GM18502 (cell line): Measurements from ENCODE around the gene RIC3.

Experiments
- ATAC-seq: cut with Tn5 transposase; IDR thresholded peaks from one replicate; pipeline ENCODE4 v1.9.1; 2021; ENCODE audit warnings: mild to moderate bottlenecking; ENCODE audit not compliant: unreplicated experiment, poor library complexity

RIC3 gene

DNA sequence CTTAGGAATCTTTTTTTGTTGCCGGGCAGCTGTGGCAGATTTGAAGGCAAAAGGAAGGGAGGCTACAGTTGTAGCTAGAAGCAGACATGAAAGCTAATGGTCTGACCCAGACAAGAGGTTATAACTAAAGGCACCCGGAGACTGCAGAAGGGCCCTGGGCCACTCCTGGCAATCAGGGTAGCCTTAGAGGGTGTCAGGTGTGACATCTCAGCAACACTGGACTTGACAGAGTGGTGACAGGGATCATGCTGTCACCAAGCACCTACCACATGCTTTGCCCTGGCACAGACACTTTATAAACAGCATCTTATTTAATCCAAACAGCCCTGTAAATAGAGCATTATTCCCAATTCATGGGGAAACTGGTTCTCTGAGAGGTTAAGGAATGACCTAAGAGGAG is 62.1 kb downstream of the RIC3 start:
- no peak for ATAC-seq

DNA sequence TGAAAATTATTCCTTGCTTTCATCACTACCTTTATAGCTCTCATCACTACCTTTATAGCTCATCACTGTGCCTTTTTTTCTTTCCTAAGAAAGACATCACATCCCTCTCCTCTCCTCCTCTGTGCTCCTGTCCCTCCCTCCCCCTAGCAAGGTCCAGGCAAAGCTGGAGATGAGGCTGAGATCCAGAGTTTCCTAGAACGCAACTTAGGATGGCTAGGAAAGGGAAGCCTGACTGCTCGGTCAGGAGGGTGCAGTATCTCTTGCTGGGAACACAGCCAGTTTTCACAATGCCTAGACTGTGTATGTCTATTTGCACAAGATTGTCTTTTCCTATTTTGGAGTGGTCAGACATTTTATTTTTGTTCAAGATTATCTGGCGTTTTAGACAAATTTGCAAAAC is 63.2 kb downstream of the RIC3 start:
- ATAC-seq, result no peak

DNA sequence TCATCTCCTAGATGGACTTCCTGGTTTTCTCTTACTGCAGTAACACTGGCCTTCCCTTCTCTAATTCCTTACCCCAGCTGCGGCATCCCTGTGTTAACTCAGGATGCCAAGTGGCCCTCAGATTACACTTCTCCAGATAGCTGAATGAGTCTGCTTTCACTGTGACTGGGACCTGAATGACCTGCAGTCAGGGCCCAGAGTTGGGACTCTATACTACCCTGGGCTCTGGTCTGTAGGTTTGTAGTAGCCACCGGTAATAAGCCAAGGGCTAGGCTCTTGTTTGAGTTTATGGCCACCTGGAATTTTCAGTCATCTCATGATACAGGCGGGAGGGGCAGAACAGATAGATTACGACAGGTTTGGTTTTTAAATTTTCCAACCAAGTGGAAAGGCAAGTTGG is 63.7 kb downstream of the RIC3 start:
- no peak for ATAC-seq

DNA sequence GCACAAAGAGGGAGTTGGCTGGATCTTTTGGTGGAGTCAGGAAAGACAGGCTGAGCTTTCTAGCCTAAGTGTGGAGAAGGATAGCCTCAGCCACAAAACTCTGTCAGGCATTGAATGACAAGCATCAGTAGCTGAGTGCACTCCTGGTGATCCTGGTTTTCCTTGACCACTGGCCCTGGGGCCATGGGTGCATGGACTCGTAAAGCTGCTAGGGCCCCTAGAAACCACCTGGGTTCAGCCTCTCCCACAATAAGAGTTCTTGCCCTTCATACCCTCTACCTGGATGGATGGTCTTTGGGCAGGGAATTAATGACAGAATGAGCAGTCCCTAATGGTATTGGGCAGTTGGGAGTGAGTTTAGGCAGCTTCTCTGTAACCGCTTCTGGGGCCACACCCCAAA is 64.9 kb downstream of the RIC3 start:
- ATAC-seq, result no peak

DNA sequence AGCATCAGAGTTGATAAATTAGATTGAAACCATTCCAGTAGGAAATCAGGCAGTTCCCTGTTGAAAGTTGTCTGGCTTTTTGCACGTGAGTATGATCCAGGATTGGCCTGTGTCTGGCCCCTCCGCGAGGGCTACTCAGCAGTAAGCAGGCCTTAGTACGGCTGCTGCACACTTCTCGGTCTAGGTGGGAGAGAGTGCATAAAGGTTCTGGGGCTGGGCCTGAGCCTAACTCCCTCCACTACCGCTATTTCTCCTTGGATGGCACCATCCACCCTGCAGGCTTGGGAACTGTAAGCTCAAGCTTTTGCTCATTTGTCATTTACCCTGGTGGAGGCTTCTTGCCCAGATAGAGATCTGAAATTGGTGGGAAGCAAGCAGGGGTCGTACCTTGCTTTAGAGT is 65.9 kb downstream of the RIC3 start:
- ATAC-seq, result no peak

DNA sequence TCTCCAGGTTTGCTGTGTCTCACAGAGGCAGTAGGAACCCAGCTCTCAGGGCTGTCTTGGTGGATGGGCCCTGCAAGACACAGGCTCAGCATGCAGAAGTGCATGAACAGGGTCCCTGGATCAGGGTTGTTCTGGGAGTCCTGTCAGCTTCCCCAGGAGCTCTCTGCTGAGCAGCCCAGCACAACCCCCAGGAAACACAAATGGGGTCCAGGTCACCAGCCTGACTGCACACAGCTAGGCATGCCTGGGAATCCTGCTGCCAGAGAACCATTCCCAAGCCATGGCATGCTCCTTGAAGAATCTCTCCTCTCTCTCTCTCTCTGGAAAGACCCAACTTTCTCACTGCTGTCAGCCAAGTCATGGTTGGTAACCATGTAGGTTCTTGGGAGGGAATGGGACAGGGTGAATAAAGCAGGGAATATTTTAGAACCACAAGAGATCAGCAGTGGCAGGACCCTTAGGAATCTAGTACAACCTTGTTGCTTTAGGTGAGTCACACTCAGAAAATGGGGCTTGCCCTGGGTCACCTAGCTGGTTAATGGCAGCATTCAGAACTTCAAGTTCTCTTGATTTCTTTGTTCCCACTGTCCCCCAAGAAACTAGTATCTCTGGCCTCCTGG is 66.4 kb downstream of the RIC3 start:
- ATAC-seq, result no peak

DNA sequence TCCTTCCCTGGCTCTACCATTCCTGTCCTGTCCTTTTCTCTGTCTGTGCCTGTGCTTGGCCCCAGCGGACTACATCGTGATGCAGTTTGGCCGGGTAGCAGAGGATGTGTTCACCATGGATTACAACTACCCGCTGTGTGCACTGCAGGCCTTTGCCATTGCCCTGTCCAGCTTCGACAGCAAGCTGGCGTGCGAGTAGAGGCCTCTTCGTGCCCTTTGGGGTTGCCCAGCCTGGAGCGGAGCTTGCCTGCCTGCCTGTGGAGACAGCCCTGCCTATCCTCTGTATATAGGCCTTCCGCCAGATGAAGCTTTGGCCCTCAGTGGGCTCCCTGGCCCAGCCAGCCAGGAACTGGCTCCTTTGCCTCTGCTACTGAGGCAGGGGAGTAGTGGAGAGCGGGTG is 67.4 kb downstream of the RIC3 start:
- ATAC-seq, result no peak

DNA sequence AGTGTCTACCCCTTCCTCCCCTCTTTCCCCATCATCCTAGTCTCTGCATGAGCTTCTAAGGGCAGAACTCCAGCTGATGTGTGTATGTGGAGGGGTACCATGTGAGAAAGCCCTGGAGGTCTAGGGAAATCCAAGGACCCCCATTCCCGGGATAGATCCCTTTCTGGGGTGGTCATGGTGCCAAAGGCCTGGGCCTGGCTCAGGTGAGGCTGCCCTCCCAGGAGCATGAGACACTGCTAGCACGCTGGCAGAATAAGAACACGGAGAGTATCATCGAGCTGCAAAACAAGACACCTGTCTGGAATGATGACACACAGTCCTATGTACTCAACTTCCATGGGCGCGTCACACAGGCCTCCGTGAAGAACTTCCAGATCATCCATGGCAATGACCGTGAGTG is 68.2 kb downstream of the RIC3 start:
- no peak for ATAC-seq

DNA sequence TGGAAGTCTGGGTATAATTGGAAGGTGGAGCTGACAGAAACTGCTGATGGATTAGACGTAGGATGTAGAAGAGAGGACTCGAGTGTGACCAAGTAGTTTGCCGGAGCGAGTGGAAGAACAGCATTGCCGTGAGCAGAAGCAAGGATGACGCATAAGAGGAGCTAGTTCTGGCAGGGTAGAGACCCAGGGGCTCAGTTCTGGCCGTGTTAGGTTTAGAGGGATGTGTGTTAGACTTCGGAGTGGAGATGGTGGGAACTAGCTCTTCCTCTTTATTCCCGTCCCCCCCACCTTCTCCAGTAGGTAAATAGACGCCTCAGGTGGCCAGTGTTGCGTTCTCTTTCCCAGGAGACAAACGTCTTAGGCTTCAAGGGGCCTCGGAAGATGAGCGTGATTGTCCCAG is 68.7 kb downstream of the RIC3 start:
- ATAC-seq, result no peak

DNA sequence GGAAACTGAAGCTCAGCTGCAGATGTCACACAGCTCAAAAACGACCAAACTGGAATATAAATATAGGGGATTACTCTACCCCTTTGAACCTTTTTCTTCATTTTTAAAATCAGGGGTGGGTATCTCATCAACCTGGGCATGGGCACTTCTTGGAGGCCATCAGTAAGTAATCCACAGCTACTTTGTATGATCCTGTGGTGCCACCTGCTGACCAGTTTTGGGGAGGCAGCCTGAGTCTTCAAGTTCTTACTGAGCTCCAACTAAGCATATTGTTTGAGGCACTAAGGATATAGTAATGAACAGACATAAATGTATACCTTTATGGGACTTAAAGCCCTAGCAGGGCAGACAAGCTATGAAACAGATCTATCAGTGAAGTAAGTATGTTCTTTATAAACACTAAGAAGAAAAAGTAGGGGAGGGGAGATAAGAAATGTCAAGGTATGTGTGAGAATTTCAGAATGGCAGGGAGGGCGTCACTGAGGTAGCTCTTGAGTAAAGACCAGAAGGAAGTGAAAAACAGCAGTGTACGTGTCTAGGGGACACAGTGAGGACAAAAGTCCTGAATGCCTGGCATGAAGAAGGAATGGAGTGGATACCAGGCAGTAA is 69.4 kb downstream of the RIC3 start:
- no peak for ATAC-seq

DNA sequence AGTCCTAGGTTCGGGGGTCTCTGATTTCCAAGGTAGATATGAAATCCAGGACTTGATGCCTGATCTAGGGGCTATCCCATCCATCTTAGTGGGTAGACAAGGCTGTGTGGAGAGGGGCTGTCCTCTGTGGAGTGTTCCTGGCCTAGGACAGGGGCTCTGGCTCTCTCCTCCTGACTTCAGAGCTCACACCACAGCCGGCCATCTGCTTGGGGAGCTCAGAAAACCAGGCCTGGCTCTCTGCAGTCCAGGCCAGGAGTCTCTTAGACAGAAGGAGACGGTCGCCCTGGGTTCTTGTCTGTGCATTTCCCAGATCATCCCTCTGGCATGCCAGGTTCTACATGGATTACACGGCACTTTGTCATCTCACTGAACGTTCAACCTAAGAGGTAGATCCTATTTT is 69.9 kb downstream of the RIC3 start:
- ATAC-seq, result no peak

DNA sequence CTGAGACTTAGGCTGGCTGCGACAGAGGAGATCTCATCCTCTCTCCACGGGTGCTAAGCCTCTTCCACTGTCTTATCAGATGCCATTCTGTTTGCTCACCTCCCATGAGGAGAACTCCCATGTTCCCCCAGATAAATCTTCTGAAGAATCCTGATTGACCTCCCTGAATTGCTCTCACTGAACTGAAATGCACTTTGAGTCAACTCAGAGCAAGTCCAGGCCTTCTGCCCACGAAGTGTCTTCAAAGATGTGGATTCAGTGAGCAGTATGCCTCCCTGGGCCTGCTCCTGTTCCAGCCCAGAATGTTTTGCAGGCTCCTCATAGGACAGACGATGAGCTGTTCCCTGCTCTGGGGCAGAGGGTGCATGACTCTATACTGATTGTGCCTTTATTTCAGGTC is 70.5 kb downstream of the RIC3 start:
- no peak for ATAC-seq

DNA sequence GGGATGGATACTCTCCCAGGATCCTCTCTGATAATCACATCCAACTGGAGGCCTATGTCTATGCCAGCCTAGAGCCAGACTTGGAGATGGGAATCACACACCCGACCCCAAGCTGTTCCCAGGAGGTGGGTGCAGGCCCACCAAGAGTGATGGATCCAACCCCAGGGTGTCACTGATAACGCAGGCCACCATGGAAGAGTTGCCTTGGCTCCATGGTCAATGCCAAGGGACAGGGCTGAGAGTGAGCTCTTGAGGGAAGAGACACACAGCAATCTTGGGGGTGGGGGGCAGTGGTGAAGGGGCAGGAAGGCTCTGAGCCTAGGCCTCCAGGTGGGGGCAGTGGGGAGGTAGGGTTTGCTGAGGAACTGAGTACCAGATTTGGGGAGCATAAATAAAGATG is 70.9 kb downstream of the RIC3 start:
- ATAC-seq, result no peak

DNA sequence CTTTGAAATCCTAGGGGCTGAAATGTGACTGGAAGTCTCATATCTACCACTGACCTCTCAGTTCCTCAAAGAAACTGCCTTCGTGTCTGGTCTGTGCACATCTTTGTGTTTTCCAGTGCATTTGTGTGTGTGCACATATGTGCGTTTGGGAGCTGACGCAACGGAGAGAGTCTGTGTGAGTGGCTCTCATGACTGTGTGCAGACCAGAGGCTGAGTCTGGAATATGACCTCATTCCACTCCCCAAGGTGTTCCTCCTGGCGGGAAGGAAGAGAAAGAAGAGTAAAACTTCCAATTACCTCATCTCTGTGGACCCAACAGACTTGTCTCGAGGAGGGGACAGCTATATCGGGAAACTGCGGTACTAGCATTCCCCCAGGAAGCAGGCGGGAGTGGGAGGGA is 71.4 kb downstream of the RIC3 start:
- no peak for ATAC-seq

DNA sequence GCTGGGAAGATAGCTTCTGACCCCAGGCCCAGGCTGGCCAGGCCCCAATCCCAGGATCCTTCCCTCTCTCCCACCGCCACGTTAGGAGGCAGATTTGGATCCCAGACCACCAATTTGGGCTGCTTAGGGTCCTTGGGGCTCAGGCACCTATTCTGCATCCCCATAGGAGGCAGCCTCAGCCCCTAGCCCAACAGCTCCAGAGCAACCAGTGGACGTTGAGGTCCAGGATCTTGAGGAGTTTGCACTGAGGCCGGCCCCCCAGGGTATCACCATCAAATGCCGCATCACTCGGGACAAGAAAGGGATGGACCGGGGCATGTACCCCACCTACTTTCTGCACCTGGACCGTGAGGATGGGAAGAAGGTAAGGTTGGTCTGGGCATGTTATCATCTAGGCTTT is 71.8 kb downstream of the RIC3 start:
- ATAC-seq, result no peak

DNA sequence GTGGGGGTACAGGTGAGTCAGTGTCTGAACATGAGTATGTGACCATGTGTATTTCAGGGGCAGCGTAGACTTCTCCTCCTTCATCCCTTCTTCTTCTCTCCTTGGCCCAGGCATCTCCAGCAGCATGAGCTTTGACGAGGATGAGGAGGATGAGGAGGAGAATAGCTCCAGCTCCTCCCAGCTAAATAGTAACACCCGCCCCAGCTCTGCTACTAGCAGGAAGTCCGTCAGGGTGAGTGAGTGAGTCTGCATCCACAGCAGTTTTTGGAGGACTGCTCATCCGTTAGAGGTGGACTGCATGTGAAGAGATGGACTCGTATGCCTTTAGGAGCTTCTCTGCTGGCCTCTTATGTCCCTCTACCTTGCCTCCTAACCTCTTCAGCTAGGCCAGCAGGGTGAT is 72.2 kb downstream of the RIC3 start:
- no peak for ATAC-seq

DNA sequence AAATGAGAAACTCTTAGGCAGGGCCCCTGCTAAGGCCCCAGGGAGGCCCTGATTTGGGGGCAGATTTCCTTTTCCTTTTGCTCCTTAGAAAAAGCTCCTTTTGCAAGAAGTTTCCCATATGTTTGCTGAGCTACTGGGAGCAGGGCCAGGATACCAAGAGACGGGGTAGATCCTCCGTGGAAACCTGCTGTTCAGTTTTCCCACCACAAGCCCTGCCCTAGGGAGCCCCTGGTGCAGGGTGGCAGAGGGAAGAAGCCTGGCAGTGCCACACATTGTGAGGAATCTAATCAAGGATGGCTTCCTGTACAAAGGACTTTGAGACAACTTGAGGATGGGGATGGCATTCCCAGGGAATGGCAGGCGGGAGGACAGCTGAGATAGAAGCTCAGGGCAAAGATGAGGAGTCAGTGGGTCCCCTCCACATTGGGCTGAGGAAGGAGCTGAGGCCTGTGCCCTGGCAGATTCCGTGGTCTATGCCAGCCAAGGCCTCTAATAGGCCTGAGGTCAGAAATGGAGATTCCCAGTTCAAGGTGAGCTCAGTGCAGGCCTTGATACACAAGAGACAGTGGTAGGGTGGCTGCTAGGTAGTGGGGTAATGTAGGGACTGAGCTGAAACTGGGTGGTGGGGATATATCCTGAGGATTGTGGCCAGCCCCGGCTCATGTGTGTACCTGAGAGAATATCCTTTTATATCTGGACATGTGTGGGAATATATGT is 72.9 kb downstream of the RIC3 start:
- no peak for ATAC-seq

DNA sequence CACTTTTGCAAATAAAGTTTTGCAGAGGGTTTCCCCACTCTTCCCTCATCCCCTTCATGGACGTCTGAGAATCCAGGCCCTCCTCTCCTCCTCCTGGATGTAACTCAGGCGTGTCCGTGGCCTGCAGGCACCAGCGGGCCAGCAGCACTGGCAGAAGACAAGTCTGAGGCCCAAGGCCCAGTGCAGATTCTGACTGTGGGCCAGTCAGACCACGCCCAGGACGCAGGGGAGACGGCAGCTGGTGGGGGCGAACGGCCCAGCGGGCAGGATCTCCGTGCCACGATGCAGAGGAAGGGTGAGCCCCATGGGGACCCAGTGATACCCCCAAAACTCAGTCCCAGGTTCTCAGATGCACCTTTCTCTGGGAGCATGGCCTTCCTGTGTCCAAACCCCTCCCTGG is 73.5 kb downstream of the RIC3 start:
- no peak for ATAC-seq

DNA sequence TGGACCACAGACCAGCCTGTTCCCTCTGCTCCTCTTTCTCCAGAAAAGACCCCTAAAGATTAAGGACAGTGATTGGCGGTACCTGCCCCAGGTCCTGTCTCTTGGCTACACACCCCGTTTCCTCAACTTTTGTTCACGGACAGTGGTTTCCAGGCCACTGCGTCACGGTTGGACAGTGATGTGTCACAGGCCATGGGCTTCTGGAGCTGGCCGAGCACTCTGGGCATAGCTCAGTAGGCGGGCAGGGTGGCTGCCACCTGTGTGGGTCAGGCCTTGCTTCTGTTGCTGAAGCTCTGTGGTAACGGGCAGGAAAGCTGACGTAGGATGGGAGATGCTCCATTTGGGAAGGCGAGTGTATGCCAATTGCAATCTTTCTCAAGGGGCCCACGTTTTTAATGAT is 74.2 kb downstream of the RIC3 start:
- ATAC-seq, result no peak

DNA sequence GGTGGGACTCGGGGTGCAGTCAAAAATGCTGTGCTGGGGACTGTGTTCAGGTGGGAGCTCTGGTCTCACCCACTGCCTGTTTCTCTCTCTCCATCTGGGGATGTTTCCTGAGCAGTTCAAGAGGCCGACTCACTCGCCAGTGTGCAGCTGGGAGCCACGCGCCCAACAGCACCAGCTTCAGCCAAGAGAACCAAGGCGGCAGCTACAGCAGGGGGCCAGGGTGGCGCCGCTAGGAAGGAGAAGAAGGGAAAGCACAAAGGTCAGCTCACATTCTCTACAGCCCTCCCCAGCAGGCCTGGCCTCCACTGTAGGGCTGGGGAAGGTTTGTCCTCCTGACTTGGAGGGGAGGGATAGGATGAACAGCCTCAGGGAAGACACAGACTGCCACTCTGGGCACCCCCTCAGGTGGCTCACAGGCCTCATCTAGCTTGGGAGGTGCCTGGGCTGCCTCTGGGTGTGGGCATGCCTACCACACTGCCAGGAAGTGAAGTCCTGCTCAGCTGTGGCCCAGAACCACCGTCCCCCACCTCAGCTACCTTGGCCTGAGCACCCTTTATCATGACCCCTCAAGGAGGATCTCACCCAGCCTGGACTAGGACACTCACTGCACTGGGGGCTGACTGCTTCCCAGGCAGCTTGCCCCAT is 74.8 kb downstream of the RIC3 start:
- ATAC-seq, result no peak

DNA sequence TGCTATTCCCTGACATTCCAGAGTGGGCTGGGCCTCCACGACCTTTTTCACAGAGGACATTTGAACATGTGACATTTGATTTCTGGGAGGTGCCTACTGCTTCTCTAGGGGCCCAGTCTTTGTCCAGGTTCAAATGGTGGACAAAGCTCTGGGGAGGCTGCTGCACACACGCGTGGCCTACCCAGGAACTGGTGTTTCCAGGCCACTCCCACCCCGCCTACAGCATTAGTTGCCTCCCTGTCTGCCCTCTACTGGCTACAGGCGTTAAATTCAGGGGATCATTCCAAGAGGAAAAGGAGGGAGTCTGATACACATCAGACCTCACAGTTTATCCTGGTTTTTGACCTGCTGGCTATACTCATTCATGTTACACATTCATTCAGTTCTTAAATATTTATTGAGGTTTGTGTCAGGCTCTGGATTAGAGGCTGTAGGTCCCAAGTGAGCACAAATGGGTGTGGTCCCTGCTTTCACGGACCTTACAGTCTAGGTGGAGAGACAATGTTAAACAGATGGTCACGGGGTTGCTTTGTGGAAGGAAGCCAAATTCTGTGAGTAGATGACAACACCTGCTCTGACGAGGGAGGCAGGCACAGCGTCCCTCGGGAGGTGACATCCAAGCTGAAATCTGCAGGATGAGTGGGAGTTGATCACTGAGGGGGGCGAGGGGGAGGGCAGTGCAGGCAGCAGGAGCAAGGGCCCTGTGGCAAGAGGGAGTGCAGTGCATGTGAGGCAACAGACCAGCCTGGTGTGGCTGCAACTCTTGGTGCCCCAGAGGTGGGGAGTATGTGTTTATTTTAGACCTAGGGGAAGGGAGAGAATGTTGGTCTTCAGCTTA is 76.0 kb downstream of the RIC3 start:
- peak; percentile 85 for ATAC-seq
